ENCODE data around the gene TBX1. TPM values are rescaled to one million over a fixed set of nuclear protein-coding genes. Genes with fewer than 3 reads are reported as not detected.

TBX1 gene
- total RNA-seq, 1 donor from 2014 or later, result not detected

GRCh38 chr22:19747551-19747950 is 13.0 kb upstream of the TBX1 start:
- Histone ChIP-seq H4K20me1 (ENCODE audit: low read depth) (no peaks in the 10 kb centered on the region), H3K4me1 (peaks cover 12% of the 10 kb centered on the region), H3F3A (ENCODE audit: low read depth) (peaks cover 4% of the 10 kb centered on the region), H3K27ac (no peak overlapping the region), H3K9ac (no peak overlapping the region), H3K4me2 (no peak overlapping the region), H3K27me3 (peaks cover 23% of the 10 kb centered on the region), H3K4me3 (no peak overlapping the region), H3K79me2 (ENCODE audit: low read depth) (no peaks in the 10 kb centered on the region), H2AFZ (replicated peaks) (no peak overlapping the region), H3K9me3 (ENCODE audit: low read depth) (no peaks in the 10 kb centered on the region), H3K36me3 (no peaks in the 10 kb centered on the region)
- H3K4me1 Mint-ChIP-seq, result peaks cover 4% of the 10 kb centered on the region
- no peak overlapping the region for H3K4me3 Mint-ChIP-seq
- TF ChIP-seq EZH2phosphoT487 (IDR thresholded peaks at IDR 0.05) (no peak), CTCF (IDR thresholded peaks at IDR 0.05) (no peak), EZH2 (IDR thresholded peaks at IDR 0.05) (no peak)
- peaks cover 13% of the 10 kb centered on the region for H3K27me3 Mint-ChIP-seq (ENCODE audit: insufficient read depth, low read depth)
- no peak overlapping the region for H3K27ac Mint-ChIP-seq
- H3K36me3 Mint-ChIP-seq, result no peaks in the 10 kb centered on the region
- H3K9me3 Mint-ChIP-seq, result no peaks in the 10 kb centered on the region
- no peak for DNase-seq (ENCODE audit: low spot score)

DNA sequence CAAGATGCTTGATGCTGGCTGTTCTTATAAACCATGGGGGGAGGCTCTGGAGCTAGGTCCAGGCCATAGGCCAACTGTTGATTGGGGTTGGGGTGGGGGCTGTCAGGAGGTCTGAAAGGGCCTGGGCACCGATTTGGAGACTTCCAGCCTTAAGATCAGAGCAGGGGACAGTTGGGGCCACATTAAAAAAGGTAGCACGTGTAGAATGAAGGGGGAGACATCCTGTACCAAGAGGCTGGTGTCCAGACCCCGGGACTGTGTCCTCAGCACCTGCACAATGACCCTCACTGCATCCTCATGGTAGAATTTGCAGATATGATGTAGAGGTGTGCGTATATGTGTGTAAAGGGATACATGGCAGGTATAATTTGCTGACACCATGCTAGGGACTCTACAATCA is 12.4 kb upstream of the TBX1 start:
- Histone ChIP-seq H3K4me3 (no peak overlapping the region), H3F3A (ENCODE audit: low read depth) (peaks cover 4% of the 10 kb centered on the region), H3K27me3 (peaks cover 29% of the 10 kb centered on the region), H4K20me1 (ENCODE audit: low read depth) (no peaks in the 10 kb centered on the region), H3K36me3 (no peaks in the 10 kb centered on the region), H3K4me1 (peaks cover 12% of the 10 kb centered on the region), H3K79me2 (ENCODE audit: low read depth) (no peaks in the 10 kb centered on the region), H3K9ac (no peak overlapping the region), H3K4me2 (no peak overlapping the region), H2AFZ (replicated peaks) (no peak overlapping the region), H3K9me3 (ENCODE audit: low read depth) (no peaks in the 10 kb centered on the region), H3K27ac (no peak overlapping the region)
- Mint-ChIP-seq H3K36me3 (no peaks in the 10 kb centered on the region), H3K4me1 (peaks cover 4% of the 10 kb centered on the region), H3K9me3 (no peaks in the 10 kb centered on the region), H3K27me3 (ENCODE audit: insufficient read depth, low read depth) (peaks cover 18% of the 10 kb centered on the region), H3K4me3 (no peak overlapping the region), H3K27ac (no peak overlapping the region)
- TF ChIP-seq CTCF (IDR thresholded peaks at IDR 0.05), result no peak
- no peak for TF ChIP-seq EZH2 (IDR thresholded peaks at IDR 0.05)
- no peak for TF ChIP-seq EZH2phosphoT487 (IDR thresholded peaks at IDR 0.05)
- DNase-seq (ENCODE audit: low spot score), result no peak

GRCh38 chr22:19748991-19749664 is 11.4 kb upstream of the TBX1 start:
- H3K27ac Mint-ChIP-seq, result no peak overlapping the region
- no peak overlapping the region for H3K4me3 Mint-ChIP-seq

More at GRCh38 chr22:19748991-19749664, 11.4 kb upstream of the TBX1 start:
- Histone ChIP-seq H2AFZ (replicated peaks) (no peak overlapping the region), H4K20me1 (ENCODE audit: low read depth) (peaks cover under 1% of the 10 kb centered on the region), H3K4me2 (no peak overlapping the region), H3K9me3 (ENCODE audit: low read depth) (no peaks in the 10 kb centered on the region), H3K27ac (no peak overlapping the region), H3K9ac (no peak overlapping the region), H3K4me1 (peaks cover 12% of the 10 kb centered on the region), H3K4me3 (no peak overlapping the region), H3K27me3 (peaks cover 39% of the 10 kb centered on the region), H3K79me2 (ENCODE audit: low read depth) (no peaks in the 10 kb centered on the region), H3K36me3 (no peaks in the 10 kb centered on the region), H3F3A (ENCODE audit: low read depth) (peaks cover 4% of the 10 kb centered on the region)
- no peak for DNase-seq (ENCODE audit: low spot score)
- Mint-ChIP-seq H3K4me1 (peaks cover 4% of the 10 kb centered on the region), H3K27me3 (ENCODE audit: insufficient read depth, low read depth) (peaks cover 28% of the 10 kb centered on the region), H3K9me3 (no peaks in the 10 kb centered on the region), H3K36me3 (no peaks in the 10 kb centered on the region)
- TF ChIP-seq CTCF (IDR thresholded peaks at IDR 0.05), result no peak
- no peak for TF ChIP-seq EZH2 (IDR thresholded peaks at IDR 0.05)
- no peak for TF ChIP-seq EZH2phosphoT487 (IDR thresholded peaks at IDR 0.05)

Measured in neural progenitor cell (in vitro differentiated cells).